Retinal pigment epithelial cell (primary cell): Measurements from ENCODE around the gene PARVG.
A peak's percentile ranks its signal among the peaks of the same experiment; 100 is the strongest.

Experiments
- DNase-seq: peaks from one replicate; pipeline ENCODE4 v3.0.0-alpha.2; 2010; ENCODE audit warnings: low read depth
- H3K4me3 ChIP-seq: 2 replicates; pipeline ENCODE4 v1.5.1; 2011; ENCODE audit warnings: mild to moderate bottlenecking, low read length, control low read depth, moderate library complexity
- TF ChIP-seq, protein P1 (sequence below): conservative IDR thresholded peaks from 2 replicates; pipeline ENCODE4 v1.5.1; 2011; ENCODE audit warnings: low read depth, low read length, control low read depth, inconsistent platforms

The PARVG gene

DNA sequence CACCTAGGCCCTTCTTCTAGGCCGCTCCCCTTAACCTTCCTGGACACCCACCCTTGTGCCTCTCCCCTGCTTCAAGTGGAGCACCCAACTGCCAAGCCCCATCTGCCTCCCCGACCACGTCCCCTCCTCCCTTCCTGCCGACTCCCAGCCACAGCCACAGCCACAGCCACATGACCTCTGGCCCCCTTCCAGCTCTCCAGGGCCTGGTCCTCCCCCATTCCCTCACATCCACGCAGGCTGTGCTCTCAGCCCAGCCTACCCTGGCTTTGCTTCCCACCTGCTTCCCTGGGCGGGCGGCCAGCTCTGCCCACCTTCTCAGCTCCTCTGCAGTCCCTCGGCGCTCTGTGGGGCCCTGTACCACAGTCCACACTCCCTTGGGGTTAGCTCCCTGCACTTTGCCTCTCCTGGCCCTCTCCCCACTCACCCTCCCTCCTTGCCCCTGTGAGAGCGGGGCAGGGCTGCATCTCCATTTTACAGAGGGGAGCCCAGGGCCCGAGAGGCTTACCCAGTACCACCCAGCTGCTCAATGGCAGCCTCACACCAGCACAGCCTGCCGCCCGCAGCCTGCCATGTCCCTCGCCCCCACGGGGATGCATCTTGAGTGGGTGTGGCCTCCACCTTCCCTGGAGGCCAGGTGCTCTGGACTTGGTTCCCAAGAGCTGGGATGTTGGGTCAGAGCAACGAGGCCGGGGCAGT lies 20.3 kb downstream of the PARVG start:
- DNase-seq, result no peak
- TF ChIP-seq, protein P1, sequence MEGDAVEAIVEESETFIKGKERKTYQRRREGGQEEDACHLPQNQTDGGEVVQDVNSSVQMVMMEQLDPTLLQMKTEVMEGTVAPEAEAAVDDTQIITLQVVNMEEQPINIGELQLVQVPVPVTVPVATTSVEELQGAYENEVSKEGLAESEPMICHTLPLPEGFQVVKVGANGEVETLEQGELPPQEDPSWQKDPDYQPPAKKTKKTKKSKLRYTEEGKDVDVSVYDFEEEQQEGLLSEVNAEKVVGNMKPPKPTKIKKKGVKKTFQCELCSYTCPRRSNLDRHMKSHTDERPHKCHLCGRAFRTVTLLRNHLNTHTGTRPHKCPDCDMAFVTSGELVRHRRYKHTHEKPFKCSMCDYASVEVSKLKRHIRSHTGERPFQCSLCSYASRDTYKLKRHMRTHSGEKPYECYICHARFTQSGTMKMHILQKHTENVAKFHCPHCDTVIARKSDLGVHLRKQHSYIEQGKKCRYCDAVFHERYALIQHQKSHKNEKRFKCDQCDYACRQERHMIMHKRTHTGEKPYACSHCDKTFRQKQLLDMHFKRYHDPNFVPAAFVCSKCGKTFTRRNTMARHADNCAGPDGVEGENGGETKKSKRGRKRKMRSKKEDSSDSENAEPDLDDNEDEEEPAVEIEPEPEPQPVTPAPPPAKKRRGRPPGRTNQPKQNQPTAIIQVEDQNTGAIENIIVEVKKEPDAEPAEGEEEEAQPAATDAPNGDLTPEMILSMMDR, result no peak
- H3K4me3 ChIP-seq, result no peak overlapping the region

DNA sequence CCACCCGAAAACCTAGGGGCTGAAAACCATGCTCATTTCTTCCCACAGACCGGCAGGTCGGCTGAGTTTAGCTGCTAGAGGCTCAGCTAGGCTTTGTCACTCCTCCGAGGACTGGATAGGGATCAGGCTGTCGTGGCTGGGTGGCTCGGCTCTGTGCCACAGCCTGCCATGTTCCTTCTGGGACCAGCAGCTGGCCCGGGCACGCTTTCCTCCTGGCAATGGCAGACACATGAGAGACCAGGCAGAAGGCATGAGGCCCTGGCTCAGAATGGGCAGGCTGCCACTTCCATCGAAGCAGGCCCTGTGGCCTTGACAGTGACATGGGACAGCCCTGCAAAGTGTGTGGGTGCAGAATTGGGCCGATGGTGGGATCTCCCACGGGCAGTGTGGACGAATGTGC lies 20.9 kb downstream of the PARVG start:
- no peak overlapping the region for H3K4me3 ChIP-seq
- TF ChIP-seq, protein P1, result no peak
- DNase-seq, result no peak

DNA sequence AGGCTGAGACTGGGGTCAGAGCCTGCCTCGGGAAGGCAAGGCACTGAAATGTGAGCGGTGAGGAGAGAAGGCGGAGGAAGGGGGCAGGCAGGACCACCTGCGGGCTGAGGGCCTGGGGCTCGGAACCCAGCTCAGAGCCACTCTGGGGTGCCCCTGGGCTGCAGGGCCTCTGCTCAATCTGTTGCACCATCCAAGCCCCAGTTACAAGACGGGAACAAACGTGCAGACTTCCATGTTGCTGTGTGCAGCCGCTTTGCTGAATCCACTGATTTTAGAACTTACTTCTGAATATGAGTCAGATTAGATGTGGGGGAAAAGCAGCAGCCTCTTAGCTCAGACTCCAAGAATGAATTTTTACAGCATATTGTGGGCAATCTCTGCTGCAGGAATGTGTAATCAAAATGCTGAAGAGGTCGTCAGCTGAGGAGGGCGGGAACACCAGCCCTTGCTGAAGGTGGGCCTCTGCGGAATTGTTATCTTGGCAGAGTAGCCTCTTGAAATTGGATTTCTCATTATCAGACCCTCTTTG lies 21.6 kb downstream of the PARVG start:
- no peak overlapping the region for H3K4me3 ChIP-seq
- peak; percentile 43 for DNase-seq
- TF ChIP-seq, protein P1, result no peak

DNA sequence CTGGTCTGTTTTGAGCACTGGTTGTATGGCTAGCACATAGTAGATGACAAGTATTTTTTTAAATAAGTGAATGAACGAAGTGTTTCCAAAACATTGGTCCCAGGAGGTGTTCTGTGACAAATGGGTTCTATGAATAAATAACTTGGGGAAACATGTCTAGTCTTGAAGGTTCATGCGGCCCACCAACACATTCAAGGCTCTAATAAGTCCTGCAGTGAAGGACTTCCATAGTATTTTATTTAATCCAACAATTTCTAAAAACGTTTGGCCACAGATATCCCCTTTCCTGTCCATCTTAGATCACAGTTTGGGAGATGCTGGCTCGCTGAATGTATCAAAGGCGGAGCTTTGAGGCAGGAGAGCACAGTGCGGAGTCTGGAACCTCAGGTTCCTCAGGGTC lies 22.5 kb downstream of the PARVG start:
- DNase-seq, result no peak
- TF ChIP-seq, protein P1, result no peak
- H3K4me3 ChIP-seq, result no peak overlapping the region

DNA sequence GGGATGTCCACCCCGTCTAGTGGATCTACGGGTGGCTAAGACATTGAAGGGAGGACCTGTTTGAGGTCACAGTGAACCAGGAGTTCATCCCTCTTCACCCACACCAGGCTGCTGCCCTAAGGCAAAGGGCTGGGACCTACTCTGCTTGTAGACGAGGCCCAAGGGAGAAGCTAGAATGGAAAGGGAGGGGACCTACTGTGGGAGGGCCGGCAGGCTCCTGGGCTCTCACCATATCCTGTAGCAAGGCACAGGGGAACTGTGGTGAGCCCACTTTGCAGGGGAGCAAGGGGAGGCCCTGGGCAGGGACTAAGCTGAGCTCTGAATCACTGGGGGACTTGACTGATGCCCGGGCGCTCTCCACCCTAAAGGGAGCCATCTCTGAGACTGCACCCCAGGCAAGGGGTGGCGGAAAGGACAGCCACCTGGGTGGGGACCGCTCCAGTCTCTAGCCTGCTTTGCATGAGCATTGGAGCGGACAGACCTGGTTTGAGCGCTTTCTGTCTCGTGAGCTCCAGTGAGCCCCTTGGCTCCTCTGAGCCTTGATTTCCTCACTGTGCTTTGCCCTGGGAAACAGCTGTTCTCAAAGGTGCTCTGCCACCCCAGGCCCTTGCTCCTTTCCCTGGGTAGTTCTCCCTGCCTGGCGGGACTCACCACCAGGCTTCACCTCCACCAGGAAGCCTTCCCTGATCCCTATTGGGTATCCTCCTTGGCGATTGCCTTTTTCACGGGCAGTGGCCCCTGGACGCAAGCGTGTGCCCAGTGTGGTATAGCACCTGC lies 24.2 kb downstream of the PARVG start:
- TF ChIP-seq, protein P1, result no peak
- DNase-seq, result no peak
- no peak overlapping the region for H3K4me3 ChIP-seq

DNA sequence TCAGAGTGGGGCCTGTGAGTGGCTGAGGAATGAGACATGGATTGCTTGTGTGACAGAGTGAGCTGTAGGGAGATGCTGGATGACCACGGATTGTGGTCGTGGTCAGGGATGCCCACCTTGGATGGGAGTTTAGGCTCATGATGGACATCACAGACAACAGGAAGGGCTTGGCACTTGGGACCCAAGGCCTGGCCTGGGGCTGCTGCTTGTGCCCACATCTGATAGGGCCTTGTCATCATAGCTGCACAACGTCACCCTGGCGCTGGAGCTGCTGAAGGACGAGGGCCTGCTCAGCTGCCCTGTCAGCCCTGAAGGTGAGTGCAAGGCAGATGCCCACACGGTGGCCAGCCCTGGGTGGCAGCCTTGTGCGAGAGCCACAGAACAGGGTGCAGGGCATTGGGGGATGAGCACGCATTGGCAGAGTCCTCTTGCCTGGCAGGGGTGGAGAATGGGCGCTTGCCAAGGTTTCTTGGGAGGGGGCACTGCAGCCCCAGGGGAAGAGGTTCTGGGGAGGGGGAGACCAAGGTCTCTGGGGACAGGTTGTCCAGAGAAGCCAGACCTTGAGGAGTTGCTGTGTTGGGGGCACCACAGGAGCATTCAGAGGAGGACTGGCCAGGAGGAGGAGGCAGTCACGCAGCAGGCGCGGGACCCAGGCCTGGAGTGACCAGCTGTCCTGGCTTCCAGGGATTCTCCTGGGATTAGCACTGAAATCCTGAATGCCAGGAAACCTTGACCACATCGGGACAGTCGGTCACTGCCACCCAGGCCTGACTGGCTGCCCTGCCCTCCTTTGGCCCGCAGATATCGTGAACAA lies 25.0 kb downstream of the PARVG start:
- TF ChIP-seq, protein P1, result no peak
- DNase-seq, result no peak
- no peak overlapping the region for H3K4me3 ChIP-seq
